ENCODE data around the gene ZFHX3. TPM values are rescaled to one million over a fixed set of nuclear protein-coding genes. Genes with fewer than 3 reads are reported as not detected.

ZFHX3 gene
- total RNA-seq, 2 donors from 2014 or later: 0.50 to 0.78 TPM

DNA sequence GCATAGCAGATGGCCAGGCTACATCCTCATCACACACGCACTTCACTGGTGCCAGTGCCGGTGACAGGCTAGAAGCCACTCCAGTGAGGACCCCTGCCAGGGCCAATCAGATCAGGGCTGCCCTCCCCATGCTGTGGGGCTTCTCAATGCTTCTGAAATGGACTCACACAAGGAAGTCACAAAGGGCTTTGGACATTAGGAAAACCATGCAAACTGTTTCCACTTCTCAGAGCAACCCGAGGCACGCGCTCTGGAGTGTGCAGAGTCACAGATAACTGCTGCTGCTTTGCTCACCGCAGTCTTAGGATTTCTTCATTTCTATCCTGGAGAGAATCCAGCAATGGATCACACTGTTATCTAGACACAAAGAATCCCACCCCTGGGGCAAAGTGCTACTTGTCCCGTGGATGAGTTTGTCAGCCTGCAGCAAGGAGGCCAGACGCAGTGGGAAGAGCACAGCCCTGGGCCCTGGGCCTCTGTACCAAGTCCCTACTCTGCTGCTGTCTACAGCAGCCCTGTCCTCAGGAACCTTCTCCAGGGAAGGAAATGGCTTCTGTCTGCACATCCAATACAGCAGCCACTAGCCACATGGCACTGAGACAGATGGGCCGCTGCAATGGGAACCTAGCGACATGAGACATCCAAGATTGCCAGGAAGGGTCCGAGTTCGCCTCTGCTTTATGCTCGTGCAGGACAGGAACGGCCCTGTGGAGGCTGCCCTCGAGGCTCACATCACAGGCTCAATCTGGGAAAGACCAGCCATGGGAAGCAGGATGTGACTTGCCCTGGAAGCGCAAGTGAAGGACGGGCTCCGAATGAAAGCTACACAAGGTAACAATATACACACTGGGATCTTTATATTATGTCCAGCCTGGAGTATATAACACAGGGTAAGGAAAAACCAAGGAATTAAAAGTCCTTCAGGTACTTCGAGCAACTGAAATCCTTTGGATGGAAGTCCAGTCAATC, 169.3 kb downstream of the ZFHX3 start:
- Mint-ChIP-seq H3K27ac (no peak overlapping the region), H3K27me3 (no peaks in the 10 kb centered on the region), H3K4me1 (ENCODE audit: low read depth in 2 of 2) (peaks cover 20 to 22% of the 10 kb centered on the region in 2 donors), H3K4me3 (no peak overlapping the region), H3K36me3 (no peaks in the 10 kb centered on the region), H3K9me3 (no peaks in the 10 kb centered on the region)
- DNase-seq (ENCODE audit: low spot score) (no peak), ATAC-seq (no peak)

DNA sequence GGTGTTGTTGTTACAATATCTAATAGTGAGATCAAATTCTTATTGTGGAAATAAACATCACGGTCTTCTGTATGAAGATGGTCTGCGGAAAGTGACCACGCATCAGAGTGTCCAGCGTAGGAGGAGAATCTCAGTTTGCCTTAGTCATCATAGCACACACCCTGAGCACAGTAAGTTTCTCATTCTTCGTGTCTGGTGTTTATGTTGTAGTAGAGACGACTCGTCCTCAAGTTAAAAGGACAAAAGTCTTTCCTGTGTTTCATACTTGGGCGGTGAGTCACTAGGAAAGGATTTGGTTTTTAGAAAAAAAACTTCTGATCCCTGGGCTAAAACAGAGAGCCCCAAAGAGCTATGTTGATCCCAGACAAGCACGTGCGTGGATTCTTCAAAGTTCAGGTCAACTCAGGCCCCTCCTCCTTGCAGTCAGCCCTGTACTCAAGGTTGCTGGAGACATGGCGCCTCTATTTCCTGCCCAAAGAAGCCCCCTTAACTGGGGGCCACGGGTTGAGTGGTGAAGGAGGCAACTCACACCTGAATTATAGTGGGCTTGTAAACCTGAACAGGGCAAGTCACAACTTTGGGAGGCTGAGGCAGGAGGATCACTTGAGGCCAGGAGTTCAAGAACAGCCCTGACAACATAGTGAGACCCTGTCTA, 170.4 kb downstream of the ZFHX3 start:
- H3K4me1 Mint-ChIP-seq (ENCODE audit: low read depth in 2 of 2): peaks cover 17 to 20% of the 10 kb centered on the region in 2 donors
- peak overlapping the region in 1 of 2 donors; percentile 25 for H3K27ac Mint-ChIP-seq
- no peak for ATAC-seq
- no peak for DNase-seq (ENCODE audit: low spot score)
- H3K9me3 Mint-ChIP-seq: no peaks in the 10 kb centered on the region
- no peaks in the 10 kb centered on the region for H3K27me3 Mint-ChIP-seq
- peak overlapping the region; percentile 26 for H3K4me3 Mint-ChIP-seq
- H3K36me3 Mint-ChIP-seq: no peaks in the 10 kb centered on the region

DNA sequence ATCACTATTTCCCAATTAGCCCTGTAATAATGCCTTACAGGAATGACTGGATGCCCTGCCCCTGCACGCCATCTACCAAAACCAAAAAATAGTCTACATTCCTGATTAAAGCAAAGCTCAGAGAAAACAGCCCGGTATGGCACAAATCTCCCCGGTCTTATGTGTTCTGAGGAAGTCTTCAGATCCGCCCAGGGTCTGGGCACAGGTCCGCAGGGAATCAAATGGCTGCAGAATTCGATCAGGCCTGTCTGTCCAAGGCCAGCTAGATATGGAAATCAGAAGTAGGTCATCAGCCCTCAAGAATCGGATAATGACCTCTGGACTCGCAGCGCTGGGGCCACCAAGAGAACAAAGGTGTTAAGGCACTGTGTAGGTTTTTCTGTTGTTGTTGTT, 171.0 kb downstream of the ZFHX3 start:
- DNase-seq (ENCODE audit: low spot score) (no peak), ATAC-seq (no peak)
- Mint-ChIP-seq H3K27ac (peak overlapping the region in 1 of 2 donors; percentile 25), H3K9me3 (no peaks in the 10 kb centered on the region), H3K27me3 (no peaks in the 10 kb centered on the region), H3K4me3 (peak overlapping the region; percentile 26), H3K4me1 (ENCODE audit: low read depth in 2 of 2) (peaks cover 17 to 20% of the 10 kb centered on the region in 2 donors), H3K36me3 (no peaks in the 10 kb centered on the region)

DNA sequence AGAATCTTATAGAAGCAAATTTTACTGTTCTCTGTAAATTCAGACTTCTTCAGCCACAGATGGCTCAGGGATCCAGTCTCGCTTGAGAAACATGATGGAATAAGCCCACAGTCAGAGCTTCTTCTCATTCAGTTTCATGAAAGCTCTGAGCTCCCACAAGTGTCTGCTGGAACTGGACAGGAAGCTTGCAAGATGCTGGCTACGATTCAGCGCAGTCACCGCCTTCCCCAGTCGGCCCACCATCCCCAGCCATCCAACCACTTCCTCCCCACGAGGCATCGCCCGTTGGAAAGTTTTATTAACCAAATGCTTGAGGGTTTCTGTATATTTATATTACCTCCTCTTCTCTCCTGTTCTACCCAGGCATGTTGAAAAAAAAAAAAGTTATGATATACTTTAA, 171.7 kb downstream of the ZFHX3 start:
- no peak overlapping the region for H3K27ac Mint-ChIP-seq
- peaks cover 17 to 20% of the 10 kb centered on the region in 2 donors for H3K4me1 Mint-ChIP-seq (ENCODE audit: low read depth in 2 of 2)
- no peaks in the 10 kb centered on the region for H3K27me3 Mint-ChIP-seq
- H3K9me3 Mint-ChIP-seq: no peaks in the 10 kb centered on the region
- ATAC-seq (peak; percentile 60 to 81), DNase-seq (ENCODE audit: low spot score) (peak; percentile 72)
- no peak overlapping the region for H3K4me3 Mint-ChIP-seq
- no peaks in the 10 kb centered on the region for H3K36me3 Mint-ChIP-seq

DNA sequence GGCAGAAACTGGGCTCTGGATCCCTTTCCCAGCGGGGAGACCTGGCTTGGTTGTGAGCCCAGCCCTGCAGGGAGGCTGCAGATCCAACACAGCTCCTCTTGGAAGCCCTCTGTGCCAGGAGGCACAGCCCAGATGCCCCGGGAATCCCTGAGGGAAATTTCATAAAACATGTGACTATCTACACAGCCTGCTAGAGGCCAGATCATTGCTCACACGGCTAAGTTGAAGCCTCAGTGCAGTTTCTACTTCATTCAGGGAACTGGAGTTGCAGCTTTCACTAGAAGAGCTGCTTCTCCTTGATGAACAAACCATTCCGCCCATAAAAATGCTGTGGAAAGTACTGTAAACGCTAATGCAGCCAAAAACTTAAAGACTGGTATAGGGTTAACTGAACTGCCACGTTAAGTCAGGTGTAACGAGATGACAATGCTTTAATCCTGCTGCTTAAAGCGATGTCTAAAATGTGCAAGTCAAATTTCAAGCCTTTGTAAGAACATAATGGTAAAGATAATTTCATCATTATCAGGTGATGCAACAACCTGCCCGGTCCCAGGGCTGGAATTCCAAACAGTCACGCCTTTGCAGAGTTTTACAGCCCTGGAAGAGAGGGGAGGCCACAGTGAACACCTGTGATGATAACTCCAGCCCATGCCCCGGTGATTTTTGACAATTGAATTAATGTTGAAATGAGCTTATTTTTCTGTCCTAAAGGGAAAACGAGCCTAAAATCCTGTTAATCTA, 172.5 kb downstream of the ZFHX3 start:
- DNase-seq (ENCODE audit: low spot score) (no peak), ATAC-seq (no peak)
- no peak overlapping the region for H3K27ac Mint-ChIP-seq
- no peaks in the 10 kb centered on the region for H3K27me3 Mint-ChIP-seq
- no peaks in the 10 kb centered on the region for H3K9me3 Mint-ChIP-seq
- H3K4me3 Mint-ChIP-seq: no peak overlapping the region
- H3K36me3 Mint-ChIP-seq: no peaks in the 10 kb centered on the region
- H3K4me1 Mint-ChIP-seq (ENCODE audit: low read depth in 2 of 2): peaks cover 17 to 20% of the 10 kb centered on the region in 2 donors

DNA sequence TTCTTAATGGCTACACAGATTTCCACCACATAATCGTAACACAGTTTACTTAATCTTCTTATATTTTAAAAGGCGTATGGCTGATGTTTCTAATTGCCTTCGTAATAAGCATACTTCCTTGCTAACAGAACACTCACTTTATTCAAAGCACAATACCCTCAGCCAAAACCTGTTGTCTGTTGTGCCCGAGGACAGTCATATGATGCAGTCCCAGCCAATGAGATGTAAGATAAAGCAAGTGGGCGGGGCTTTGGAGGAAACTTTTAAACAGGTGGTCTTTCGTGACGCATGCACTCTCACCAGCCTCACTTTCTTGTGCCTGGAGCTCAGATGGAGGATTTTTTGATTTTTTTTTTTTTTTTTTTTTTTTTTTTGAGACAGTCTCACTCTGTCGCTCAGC, 174.1 kb downstream of the ZFHX3 start:
- H3K9me3 Mint-ChIP-seq: no peaks in the 10 kb centered on the region
- no peak overlapping the region for H3K4me3 Mint-ChIP-seq
- peaks cover 17 to 20% of the 10 kb centered on the region in 2 donors for H3K4me1 Mint-ChIP-seq (ENCODE audit: low read depth in 2 of 2)
- DNase-seq (ENCODE audit: low spot score): no peak
- no peak for ATAC-seq
- no peaks in the 10 kb centered on the region for H3K27me3 Mint-ChIP-seq
- H3K36me3 Mint-ChIP-seq: no peaks in the 10 kb centered on the region
- no peak overlapping the region for H3K27ac Mint-ChIP-seq

DNA sequence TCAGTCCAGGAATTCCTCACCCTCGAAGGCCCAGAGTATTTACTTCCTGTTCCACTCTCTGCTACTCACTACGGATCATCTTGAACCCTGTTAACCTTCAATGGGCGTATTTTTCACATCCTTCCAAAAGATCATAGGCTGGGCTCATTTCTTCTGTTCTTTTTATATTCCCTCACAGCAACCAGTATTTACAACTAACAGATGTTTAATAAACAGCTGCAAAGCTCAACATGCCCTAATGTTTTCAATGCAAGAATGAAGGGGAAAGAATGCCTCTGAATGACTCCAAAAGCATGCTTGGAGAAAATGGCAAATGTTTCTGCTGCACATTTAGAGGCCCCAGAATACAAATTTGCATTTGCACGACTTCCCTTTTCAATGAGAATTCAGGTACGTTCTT, 174.9 kb downstream of the ZFHX3 start:
- Mint-ChIP-seq H3K4me1 (ENCODE audit: low read depth in 2 of 2) (peaks cover 17 to 20% of the 10 kb centered on the region in 2 donors), H3K9me3 (no peaks in the 10 kb centered on the region), H3K27me3 (no peaks in the 10 kb centered on the region), H3K36me3 (no peaks in the 10 kb centered on the region), H3K27ac (no peak overlapping the region), H3K4me3 (no peak overlapping the region)
- no peak for DNase-seq (ENCODE audit: low spot score)
- ATAC-seq: no peak

DNA sequence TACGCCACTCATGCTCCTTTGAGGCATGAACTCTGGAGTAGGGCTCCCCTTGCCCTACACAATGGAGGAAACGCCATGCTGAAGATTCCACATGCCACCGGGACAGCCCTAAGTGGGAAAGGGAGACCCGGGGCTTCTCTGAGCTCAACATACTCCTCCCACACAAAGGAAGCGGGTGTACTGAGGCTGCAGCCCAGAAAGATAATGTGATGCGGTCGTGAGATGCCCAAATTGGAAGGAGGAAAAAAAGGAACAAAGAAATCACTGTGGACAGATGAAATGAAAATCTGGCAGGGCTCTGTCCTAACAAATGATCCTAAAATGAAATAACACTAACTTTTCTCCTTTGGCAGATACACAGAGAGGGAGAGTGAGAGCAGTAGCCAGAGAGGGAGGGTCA, 182.1 kb downstream of the ZFHX3 start:
- no peaks in the 10 kb centered on the region for H3K9me3 Mint-ChIP-seq
- no peak for DNase-seq (ENCODE audit: low spot score)
- ATAC-seq: peak in 1 of 2 donors; percentile 20
- H3K4me3 Mint-ChIP-seq: no peak overlapping the region
- H3K27me3 Mint-ChIP-seq: peaks cover 0 to 5% of the 10 kb centered on the region in 2 donors
- no peaks in the 10 kb centered on the region for H3K4me1 Mint-ChIP-seq (ENCODE audit: low read depth in 2 of 2)
- no peaks in the 10 kb centered on the region for H3K36me3 Mint-ChIP-seq
- H3K27ac Mint-ChIP-seq: no peak overlapping the region

DNA sequence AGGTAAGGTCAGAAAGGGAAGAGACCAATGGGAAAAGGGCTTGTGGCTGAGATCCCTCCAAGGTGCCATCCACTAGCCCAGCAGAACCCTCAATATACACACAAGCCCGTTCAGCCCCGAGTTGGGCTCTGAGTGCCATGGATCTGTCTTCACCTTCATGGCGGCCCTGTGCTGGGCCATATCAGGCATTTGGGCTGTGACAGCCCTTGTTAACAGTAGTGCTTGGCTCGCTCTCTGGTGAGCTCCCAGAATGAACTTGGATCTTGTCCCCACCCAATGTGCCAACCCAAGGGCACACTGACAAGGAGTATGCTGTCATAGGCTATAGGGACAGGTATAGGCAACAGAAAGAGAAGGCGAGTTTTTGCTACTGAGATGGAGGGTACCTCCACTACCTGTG, 182.7 kb downstream of the ZFHX3 start:
- Mint-ChIP-seq H3K4me1 (ENCODE audit: low read depth in 2 of 2) (no peaks in the 10 kb centered on the region), H3K4me3 (no peak overlapping the region), H3K27me3 (peaks cover 0 to 7% of the 10 kb centered on the region in 2 donors), H3K36me3 (no peaks in the 10 kb centered on the region), H3K27ac (no peak overlapping the region), H3K9me3 (no peaks in the 10 kb centered on the region)
- no peak for ATAC-seq
- DNase-seq (ENCODE audit: low spot score): no peak

DNA sequence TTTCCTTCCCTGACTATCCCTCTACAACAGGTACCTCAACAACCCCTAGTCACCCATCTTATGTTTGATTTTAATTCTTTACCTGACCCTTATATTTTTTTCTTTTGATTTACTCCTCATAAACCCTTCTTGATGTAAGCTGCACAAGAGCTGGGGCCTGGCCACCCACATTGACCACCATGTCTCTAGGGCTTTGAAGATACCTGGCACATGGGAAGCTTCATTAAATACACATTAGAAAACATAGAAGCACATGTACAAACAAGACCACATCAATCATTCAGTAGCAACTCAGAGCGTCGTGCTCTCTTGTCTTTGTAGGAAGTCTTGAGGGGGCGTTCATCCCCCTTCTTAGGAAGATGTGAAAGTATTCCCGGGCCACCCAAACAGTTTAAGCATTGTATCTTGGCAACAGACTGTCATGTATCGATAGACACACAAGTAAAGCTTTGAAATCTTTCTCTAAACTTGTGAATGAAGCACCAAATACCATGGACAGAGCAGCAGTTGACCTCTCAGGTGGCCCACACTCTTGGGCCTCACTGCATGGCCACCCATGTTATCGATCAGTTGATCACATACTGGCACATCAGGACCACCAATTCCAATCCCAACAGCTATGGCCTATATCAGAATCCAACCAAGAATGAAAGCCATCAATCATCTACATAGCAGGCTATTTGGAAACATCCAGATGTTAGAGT, 183.6 kb downstream of the ZFHX3 start:
- DNase-seq (ENCODE audit: low spot score): no peak
- no peaks in the 10 kb centered on the region for H3K4me1 Mint-ChIP-seq (ENCODE audit: low read depth in 2 of 2)
- H3K27me3 Mint-ChIP-seq: peaks cover 0 to 7% of the 10 kb centered on the region in 2 donors
- no peak for ATAC-seq
- H3K4me3 Mint-ChIP-seq: no peak overlapping the region
- H3K27ac Mint-ChIP-seq: no peak overlapping the region
- H3K9me3 Mint-ChIP-seq: no peaks in the 10 kb centered on the region
- H3K36me3 Mint-ChIP-seq: no peaks in the 10 kb centered on the region

DNA sequence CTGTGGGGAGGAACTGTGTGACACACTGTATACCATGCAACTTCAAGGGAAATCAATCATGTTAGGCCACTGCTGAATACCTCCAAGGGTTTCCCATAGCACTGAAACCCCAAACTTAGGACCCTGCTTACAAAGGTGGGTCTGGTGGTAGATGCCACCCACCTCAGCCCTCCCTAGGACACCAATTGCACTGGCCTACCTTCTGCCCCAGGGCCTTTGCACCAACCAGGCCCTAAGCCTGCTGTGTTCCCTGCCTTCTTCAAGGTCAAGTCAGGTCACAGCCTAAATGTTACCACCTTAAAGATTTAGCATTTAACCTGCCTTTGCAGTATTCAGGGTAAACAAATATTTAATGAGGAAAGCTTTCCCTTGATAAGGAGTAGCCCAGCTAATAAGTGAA, 185.8 kb downstream of the ZFHX3 start:
- Mint-ChIP-seq H3K27ac (no peak overlapping the region), H3K27me3 (peaks cover 0 to 7% of the 10 kb centered on the region in 2 donors), H3K4me1 (ENCODE audit: low read depth in 2 of 2) (peaks cover 0 to under 1% of the 10 kb centered on the region in 2 donors), H3K9me3 (no peaks in the 10 kb centered on the region), H3K4me3 (no peak overlapping the region), H3K36me3 (no peaks in the 10 kb centered on the region)
- ATAC-seq: no peak
- DNase-seq (ENCODE audit: low spot score): no peak

DNA sequence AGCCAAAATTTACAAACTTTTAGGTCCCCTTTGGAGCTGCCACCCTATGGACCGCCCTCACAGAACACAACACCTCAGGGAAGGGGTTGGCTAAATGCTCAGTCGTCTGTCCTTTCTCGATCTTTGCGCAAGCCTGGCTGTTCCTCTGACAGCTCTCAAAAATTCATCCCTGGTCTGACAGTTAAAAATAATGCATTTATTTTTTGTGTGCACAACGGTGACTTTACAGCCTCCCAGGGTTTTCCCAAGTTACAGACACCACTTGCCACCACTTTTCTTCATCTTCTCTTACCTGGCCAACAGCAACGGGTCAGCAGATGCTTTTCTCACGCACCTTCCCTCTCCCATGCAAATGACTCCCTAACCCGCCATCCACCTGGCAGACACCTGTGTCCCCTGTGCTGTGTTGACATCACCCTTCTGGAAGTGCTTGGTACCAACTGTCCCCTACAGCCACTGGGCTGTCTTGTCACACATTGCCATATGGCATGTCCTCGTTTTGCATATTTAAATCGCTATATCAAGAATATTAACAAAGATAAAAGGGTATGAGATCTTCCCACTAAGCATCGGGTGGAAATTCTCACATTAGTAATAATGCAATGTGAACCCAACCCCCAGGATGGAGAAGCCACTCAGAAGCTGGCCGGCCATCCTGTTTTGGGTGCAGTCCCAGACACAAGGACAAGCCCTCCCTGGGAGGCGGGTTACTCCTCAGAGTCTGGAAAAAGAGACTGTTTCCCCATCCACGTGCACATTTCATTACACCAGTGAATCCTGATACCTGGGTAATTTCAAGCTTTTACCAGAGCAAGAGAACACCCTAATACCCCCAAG, 187.0 kb downstream of the ZFHX3 start:
- H3K36me3 Mint-ChIP-seq: no peaks in the 10 kb centered on the region
- no peak for DNase-seq (ENCODE audit: low spot score)
- H3K27ac Mint-ChIP-seq: no peak overlapping the region
- ATAC-seq: no peak
- H3K27me3 Mint-ChIP-seq: peaks cover 0 to 7% of the 10 kb centered on the region in 2 donors
- no peaks in the 10 kb centered on the region for H3K9me3 Mint-ChIP-seq
- H3K4me3 Mint-ChIP-seq: no peak overlapping the region
- H3K4me1 Mint-ChIP-seq (ENCODE audit: low read depth in 2 of 2): peaks cover 0 to 3% of the 10 kb centered on the region in 2 donors
